Lung (tissue), 12 donors: ENCODE measurements around the gene MYOD1. TPM values are rescaled to one million over a fixed set of nuclear protein-coding genes. Genes with fewer than 3 reads are reported as not detected.

Source experiments
- ATAC-seq: fragments of 200-7000 bp; cut with Tn5 transposase; one replicate; pipeline ENCODE4 v1.9.1; 2020; ENCODE audit warnings: moderate number of reproducible peaks; ENCODE audit not compliant: insufficient read depth, low FRiP score
- DNase-seq, 3 donors: peaks; one replicate each; pipeline ENCODE4 v3.0.0-alpha.2; 2013 to 2017
- H3K27ac ChIP-seq, 2 donors: one replicate each; pipeline ENCODE4 v1.5.1; 2013; ENCODE audit warnings: mild to moderate bottlenecking in 2 of 2, moderate library complexity in 2 of 2, control low read depth in 1 of 2, inconsistent platforms in 1 of 2, low read depth in 1 of 2, low read length in 1 of 2
- H3K27me3 ChIP-seq, 3 donors: one replicate each; pipeline ENCODE4 v1.5.1; 2013; ENCODE audit warnings: low read length in 2 of 3; ENCODE audit not compliant: control insufficient read depth in 3 of 3, insufficient read depth in 3 of 3
- H3K36me3 ChIP-seq, 4 donors: one replicate each; pipeline ENCODE4 v1.5.1; 2013; ENCODE audit warnings: low read length in 4 of 4, mild to moderate bottlenecking in 1 of 4, moderate library complexity in 1 of 4; ENCODE audit not compliant: control insufficient read depth in 4 of 4, insufficient read depth in 4 of 4
- H3K4me1 ChIP-seq, 5 donors: one replicate each; pipeline ENCODE4 v1.5.1; 2013; ENCODE audit warnings: low read length in 5 of 5, mild to moderate bottlenecking in 2 of 5, moderate library complexity in 1 of 5; ENCODE audit not compliant: control insufficient read depth in 5 of 5, insufficient read depth in 5 of 5
- H3K4me3 ChIP-seq: one replicate; pipeline ENCODE4 v1.5.1; 2013; ENCODE audit warnings: mild to moderate bottlenecking, control low read depth, moderate library complexity
- H3K9ac ChIP-seq, 2 donors: one replicate each; pipeline ENCODE4 v1.5.1; 2013; ENCODE audit warnings: low read length in 2 of 2, control low read depth in 1 of 2; ENCODE audit not compliant: insufficient read depth in 1 of 2
- H3K9me3 ChIP-seq, 4 donors: one replicate each; pipeline ENCODE4 v1.5.1; 2013; ENCODE audit warnings: low read length in 3 of 4, mild to moderate bottlenecking in 1 of 4, moderate library complexity in 1 of 4; ENCODE audit not compliant: control insufficient read depth in 4 of 4, insufficient read depth in 3 of 4
- WGBS, 2 donors: extraction: QIAGEN DNeasy Blood & Tissue Kit; methylation state at CpG; one replicate each; pipeline ENCODE4 v1.1.7; 2013; 5-methylcytosine and 5-hydroxymethylcytosine counted together
- polyA plus RNA-seq, 2 donors: library from polyadenylated mRNA; stranded (reverse); fragments of 200-250 nt; gene quantifications; one replicate each; pipeline ENCODE4 v1.2.1, GENCODE V29; 2013
- total RNA-seq, 2 donors: library from RNA; depleted of rRNA in 1 of 2; stranded (reverse); fragments of >200 nt in 1 of 2; gene quantifications; one replicate each; pipeline ENCODE4 v1.2.1, GENCODE V29; 2014 to 2021
- TF ChIP-seq, protein P1 (sequence below): IDR thresholded peaks from 2 replicates; pipeline ENCODE4 v1.5.1; 2012; ENCODE audit warnings: mild to moderate bottlenecking; ENCODE audit errors: control extremely low read depth, extremely low read depth
- donor health status: control.
- donor health status: control.
- donor health status: Bipolar disorder and iron deficiency.
- donor health status: healthy.
- donor health status: DM: yes; HTN: yes; CAD: no.

Gene MYOD1
- total and polyA plus RNA-seq, 4 donors: not detected

- no peak for ATAC-seq
- 2 to 8% methylated on average over 24 of the region's 24 CpGs for WGBS, 2 donors
- H3K4me3 ChIP-seq: no peak overlapping the region
- DNase-seq: peak in 2 of 3 donors; percentile 13
- no peak overlapping the region for H3K9ac ChIP-seq
- peaks cover 49 to 93% (median 72%) of the 10 kb centered on the region in 3 donors for H3K27me3 ChIP-seq
- H3K27ac ChIP-seq: no peak overlapping the region
- peaks cover 0 to 7% (median 0%) of the 10 kb centered on the region in 4 donors for H3K9me3 ChIP-seq
- TF ChIP-seq, protein P1, sequence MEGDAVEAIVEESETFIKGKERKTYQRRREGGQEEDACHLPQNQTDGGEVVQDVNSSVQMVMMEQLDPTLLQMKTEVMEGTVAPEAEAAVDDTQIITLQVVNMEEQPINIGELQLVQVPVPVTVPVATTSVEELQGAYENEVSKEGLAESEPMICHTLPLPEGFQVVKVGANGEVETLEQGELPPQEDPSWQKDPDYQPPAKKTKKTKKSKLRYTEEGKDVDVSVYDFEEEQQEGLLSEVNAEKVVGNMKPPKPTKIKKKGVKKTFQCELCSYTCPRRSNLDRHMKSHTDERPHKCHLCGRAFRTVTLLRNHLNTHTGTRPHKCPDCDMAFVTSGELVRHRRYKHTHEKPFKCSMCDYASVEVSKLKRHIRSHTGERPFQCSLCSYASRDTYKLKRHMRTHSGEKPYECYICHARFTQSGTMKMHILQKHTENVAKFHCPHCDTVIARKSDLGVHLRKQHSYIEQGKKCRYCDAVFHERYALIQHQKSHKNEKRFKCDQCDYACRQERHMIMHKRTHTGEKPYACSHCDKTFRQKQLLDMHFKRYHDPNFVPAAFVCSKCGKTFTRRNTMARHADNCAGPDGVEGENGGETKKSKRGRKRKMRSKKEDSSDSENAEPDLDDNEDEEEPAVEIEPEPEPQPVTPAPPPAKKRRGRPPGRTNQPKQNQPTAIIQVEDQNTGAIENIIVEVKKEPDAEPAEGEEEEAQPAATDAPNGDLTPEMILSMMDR: no peak
- H3K4me1 ChIP-seq: peaks cover 0 to 13% (median 0%) of the 10 kb centered on the region in 5 donors
- no peaks in the 10 kb centered on the region for H3K36me3 ChIP-seq
These were observed 1.4 kb downstream of the MYOD1 start for GRCh38 chr11:17720796-17721171.

DNA sequence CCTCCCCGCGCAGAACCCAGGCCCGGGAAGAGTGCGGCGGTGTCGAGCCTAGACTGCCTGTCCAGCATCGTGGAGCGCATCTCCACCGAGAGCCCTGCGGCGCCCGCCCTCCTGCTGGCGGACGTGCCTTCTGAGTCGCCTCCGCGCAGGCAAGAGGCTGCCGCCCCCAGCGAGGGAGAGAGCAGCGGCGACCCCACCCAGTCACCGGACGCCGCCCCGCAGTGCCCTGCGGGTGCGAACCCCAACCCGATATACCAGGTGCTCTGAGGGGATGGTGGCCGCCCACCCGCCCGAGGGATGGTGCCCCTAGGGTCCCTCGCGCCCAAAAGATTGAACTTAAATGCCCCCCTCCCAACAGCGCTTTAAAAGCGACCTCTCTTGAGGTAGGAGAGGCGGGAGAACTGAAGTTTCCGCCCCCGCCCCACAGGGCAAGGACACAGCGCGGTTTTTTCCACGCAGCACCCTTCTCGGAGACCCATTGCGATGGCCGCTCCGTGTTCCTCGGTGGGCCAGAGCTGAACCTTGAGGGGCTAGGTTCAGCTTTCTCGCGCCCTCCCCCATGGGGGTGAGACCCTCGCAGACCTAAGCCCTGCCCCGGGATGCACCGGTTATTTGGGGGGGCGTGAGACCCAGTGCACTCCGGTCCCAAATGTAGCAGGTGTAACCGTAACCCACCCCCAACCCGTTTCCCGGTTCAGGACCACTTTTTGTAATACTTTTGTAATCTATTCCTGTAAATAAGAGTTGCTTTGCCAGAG is 2.0 kb downstream of the MYOD1 start:
- H3K27ac ChIP-seq: no peak overlapping the region
- H3K36me3 ChIP-seq: no peaks in the 10 kb centered on the region
- 9 to 12% methylated on average over 52 to 56 of the region's 56 CpGs for WGBS, 2 donors
- H3K4me1 ChIP-seq: peaks cover 0 to 13% (median 0%) of the 10 kb centered on the region in 5 donors
- no peak overlapping the region for H3K9ac ChIP-seq
- H3K27me3 ChIP-seq: peaks cover 46 to 93% (median 70%) of the 10 kb centered on the region in 3 donors
- peak in 1 of 3 donors; percentile 11 for DNase-seq
- peaks cover 0 to 7% (median 0%) of the 10 kb centered on the region in 4 donors for H3K9me3 ChIP-seq
- H3K4me3 ChIP-seq: no peak overlapping the region
- TF ChIP-seq, protein P1: no peak
- ATAC-seq: no peak

DNA sequence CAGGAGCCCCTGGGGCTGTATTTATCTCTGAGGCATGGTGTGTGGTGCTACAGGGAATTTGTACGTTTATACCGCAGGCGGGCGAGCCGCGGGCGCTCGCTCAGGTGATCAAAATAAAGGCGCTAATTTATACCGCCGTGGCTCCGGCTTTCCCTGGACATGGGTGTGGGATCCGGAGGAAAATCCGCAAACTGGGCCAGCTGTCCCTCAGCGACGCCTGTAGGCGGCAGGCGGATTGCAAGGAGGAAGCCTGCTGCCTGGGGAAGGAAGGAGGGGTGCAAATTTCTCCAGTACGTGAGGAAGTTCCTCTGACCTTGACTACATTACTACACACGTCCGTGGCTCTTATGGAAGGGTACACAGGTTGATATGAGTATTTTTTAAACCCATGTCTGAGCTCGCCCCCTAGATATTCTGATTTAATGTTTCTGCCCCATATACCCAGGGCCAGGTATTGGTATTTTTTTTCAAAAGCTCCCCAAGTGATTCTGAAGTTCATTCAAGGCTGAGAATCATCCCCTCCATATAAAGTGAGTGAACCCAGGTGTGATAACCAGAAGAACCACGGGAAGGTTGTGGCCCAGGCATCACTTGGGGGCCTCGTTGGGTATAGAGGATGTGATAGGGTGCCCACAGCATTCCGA is 2.8 kb downstream of the MYOD1 start:
- Histone ChIP-seq H3K9me3 (peaks cover 0 to 7% (median 0%) of the 10 kb centered on the region in 4 donors), H3K4me1 (peaks cover 0 to 13% (median 0%) of the 10 kb centered on the region in 5 donors), H3K27ac (no peak overlapping the region), H3K36me3 (no peaks in the 10 kb centered on the region), H3K9ac (no peak overlapping the region), H3K4me3 (no peak overlapping the region), H3K27me3 (peaks cover 42 to 91% (median 64%) of the 10 kb centered on the region in 3 donors)
- TF ChIP-seq, protein P1: no peak
- ATAC-seq: no peak
- DNase-seq: peak in 1 of 3 donors; percentile 10
- WGBS, 2 donors: 11 to 12% methylated on average over 25 of the region's 25 CpGs
